K562 (cell line): ENCODE measurements around the gene CLIP1. TPM values are rescaled to one million over a fixed set of nuclear protein-coding genes. Genes with fewer than 3 reads are reported as not detected.

Experiments
- ARHGAP35 ChIP-seq: fragments of 450-650 bp; IDR thresholded peaks from 2 replicates; pipeline ENCODE4 v1.6.1; 2018; ENCODE audit not compliant: partially characterized antibody
- CBFA2T2 ChIP-seq: fragments of 450-650 bp; conservative IDR thresholded peaks from 2 replicates; pipeline ENCODE4 v1.6.1; 2017; ENCODE audit warnings: mild to moderate bottlenecking
- CBX5 ChIP-seq: IDR thresholded peaks from 2 replicates; pipeline ENCODE4 v1.6.1; 2014; ENCODE audit warnings: low read depth, borderline replicate concordance
- CREM ChIP-seq: IDR thresholded peaks from 2 replicates; pipeline ENCODE4 v1.6.1; 2014; ENCODE audit warnings: antibody characterized with exemption, low read depth
- FOS ChIP-seq: IDR thresholded peaks from 3 replicates; pipeline ENCODE4 v1.6.1; 2011; ENCODE audit not compliant: insufficient read length; ENCODE audit errors: extremely low read depth
- FUS ChIP-seq: fragments of 200-400 bp; formaldehyde crosslinking; optimal IDR thresholded peaks from 2 replicates; pipeline ENCODE3; 2017; ENCODE audit warnings: low read depth, low read length
- GTF2F1 ChIP-seq: IDR thresholded peaks from 2 replicates; pipeline ENCODE4 v1.6.1; 2011; ENCODE audit warnings: low read depth, low read length, improper control_type of control experiment
- GTF3C2 ChIP-seq: IDR thresholded peaks from 3 replicates; pipeline ENCODE4 v1.6.1; 2011; ENCODE audit warnings: borderline replicate concordance, mild to moderate bottlenecking, moderate library complexity; ENCODE audit not compliant: insufficient read length; ENCODE audit errors: extremely low read depth
- HBP1 ChIP-seq: fragments of 450-650 bp; formaldehyde crosslinking; IDR thresholded peaks from 2 replicates; pipeline ENCODE4 v1.4.0; 2022; ENCODE audit warnings: missing genetic modification characterization
- HDAC1 ChIP-seq, 2 experiments: fragments of 450-650 bp; IDR thresholded peaks; 2 replicates each; pipeline ENCODE4 v1.6.1; 2016 to 2017; ENCODE audit warnings: inconsistent platforms in 1 of 2, mild to moderate bottlenecking in 1 of 2, moderate library complexity in 1 of 2
- LEF1 ChIP-seq: fragments of 450-650 bp; IDR thresholded peaks from 2 replicates; pipeline ENCODE4 v1.6.1; 2016; ENCODE audit warnings: mild to moderate bottlenecking
- NCOR1 ChIP-seq: fragments of 450-650 bp; IDR thresholded peaks from 2 replicates; pipeline ENCODE4 v1.6.1; 2016; ENCODE audit warnings: mild to moderate bottlenecking, moderate library complexity
- NFIC ChIP-seq: fragments of 450-650 bp; IDR thresholded peaks from 2 replicates; pipeline ENCODE4 v1.6.1; 2017; ENCODE audit warnings: mild to moderate bottlenecking, inconsistent platforms
- NKRF ChIP-seq: fragments of 450-650 bp; IDR thresholded peaks from 2 replicates; pipeline ENCODE4 v1.6.1; 2016; ENCODE audit warnings: borderline replicate concordance
- PHF20 ChIP-seq: fragments of 450-650 bp; IDR thresholded peaks from 2 replicates; pipeline ENCODE4 v1.6.1; 2018; ENCODE audit not compliant: partially characterized antibody
- PRMT5 ChIP-seq: sonication (generic); formaldehyde crosslinking; IDR thresholded peaks from 2 replicates; pipeline ENCODE4 v1.5.0; 2020; ENCODE audit warnings: missing genetic modification reagents
- SMAD1 ChIP-seq: fragments of 150-350 bp; IDR thresholded peaks from 2 replicates; pipeline ENCODE4 v1.6.1; 2014; ENCODE audit warnings: low read length, low read depth; ENCODE audit not compliant: partially characterized antibody
- STAG1 ChIP-seq: sonication (generic); formaldehyde crosslinking; IDR thresholded peaks from 2 replicates; pipeline ENCODE4 v1.5.0; 2020; ENCODE audit warnings: missing genetic modification reagents, borderline replicate concordance
- VEZF1 ChIP-seq: fragments of 200-800 bp; sonication (Bioruptor generic); IDR thresholded peaks from 2 replicates; pipeline ENCODE4 v1.6.1; 2017; ENCODE audit warnings: missing genetic modification characterization, missing compliant biosample characterization
- ZNF174 ChIP-seq: fragments of 250-450 bp; sonication (Bioruptor Pico); IDR thresholded peaks from 2 replicates; pipeline ENCODE4 v1.4.0; 2020; ENCODE audit warnings: mild to moderate bottlenecking
- ZNF197 ChIP-seq: fragments of 200-800 bp; sonication (Bioruptor generic); IDR thresholded peaks from 2 replicates; pipeline ENCODE4 v1.6.1; 2016; ENCODE audit warnings: low read depth, missing genetic modification characterization, missing compliant biosample characterization
- ZNF282 ChIP-seq: sonication (generic); formaldehyde crosslinking; IDR thresholded peaks from 2 replicates; pipeline ENCODE4 v1.8.1; 2023; ENCODE audit warnings: missing genetic modification reagents
- ZNF384 ChIP-seq: IDR thresholded peaks from 2 replicates; pipeline ENCODE4 v1.6.1; 2012; ENCODE audit warnings: low read depth, low read length, improper control_type of control experiment
- ZNF830 ChIP-seq: fragments of 250-450 bp; sonication (Bioruptor Pico); IDR thresholded peaks from 2 replicates; pipeline ENCODE4 v1.5.0; 2021; ENCODE audit warnings: mild to moderate bottlenecking
- ZSCAN32 ChIP-seq: fragments of 450-650 bp; formaldehyde crosslinking; IDR thresholded peaks from 2 replicates; pipeline ENCODE4 v1.4.0; 2020; ENCODE audit warnings: mild to moderate bottlenecking, moderate library complexity
- polyA plus RNA-seq, 8 experiments: library from polyadenylated mRNA; depleted of rRNA in 4 of 8; stranded (reverse) in 5 of 8; unstranded in 3 of 8; fragments of >200 nt; fragmentation: Nextera tagmentation in 2 of 8; fragmentation: Illumina TruSeq in 1 of 8; extraction: Ambion mirVana in 2 of 8; extraction: Trizol in 1 of 8; gene quantifications; 2 replicates each; pipeline versions ENCODE4 v1.2.1 to v1.2.3, GENCODE V29; 2011 to 2014; ENCODE audit warnings: inconsistent platforms in 1 of 8, missing spikeins in 1 of 8
- total RNA-seq, 7 experiments: library from RNA; depleted of rRNA in 6 of 7; stranded (reverse); fragments of >200 nt in 6 of 7; fragmentation: Illumina TruSeq in 2 of 7; extraction: Trizol in 2 of 7; gene quantifications; 2 replicates each; pipeline versions ENCODE4 v1.2.1 to v1.2.3, GENCODE V29; 2011 to 2021; ENCODE audit warnings: low replicate concordance in 1 of 7

Gene CLIP1
- total and polyA plus RNA-seq, 9 of the 15 experiments (the other 6 are each of a cell fraction or from before 2014, with no cell fraction given) = 5.8 to 33.9 (median 27.6) TPM

- TF ChIP-seq ARHGAP35 (no peak), FOS (no peak), CREM (no peak), ZNF174 (CRISPR knock-in tag) (no peak), NFIC (no peak), ZNF384 (peak; percentile 77; the same call in 1 of the 2 replicates), ZSCAN32 (CRISPR knock-in tag) (peak; percentile 88), VEZF1 (CRISPR knock-in tag) (no peak), SMAD1 (no peak), CBX5 (no peak), PRMT5 (CRISPR knock-in tag) (no peak), GTF2F1 (no peak), FUS (no peak), NCOR1 (no peak), GTF3C2 (no peak), ZNF282 (CRISPR knock-in tag) (no peak), LEF1 (peak; percentile 41; the same call in 1 of the 2 replicates), CBFA2T2 (no peak), PHF20 (no peak), ZNF830 (CRISPR knock-in tag) (no peak), ZNF197 (no peak; the same call in 1 of the 2 replicates), NKRF (no peak), HBP1 (CRISPR knock-in tag) (no peak), HDAC1 (IDR thresholded peaks at IDR 0.05) (no peak), STAG1 (CRISPR knock-in tag) (no peak)
These were observed 15.7 kb downstream of the CLIP1 start (continued) for GRCh38 chr12:122406701-122407164.
